ENCODE results near the gene POT1. TPM values are rescaled to one million over a fixed set of nuclear protein-coding genes. Genes with fewer than 3 reads are reported as not detected.

POT1 gene
- total and polyA plus RNA-seq, 2 of the 13 experiments (the other 11 are each of a cell fraction or from before 2014, with no cell fraction given): 21.7 to 23.4 TPM

DNA sequence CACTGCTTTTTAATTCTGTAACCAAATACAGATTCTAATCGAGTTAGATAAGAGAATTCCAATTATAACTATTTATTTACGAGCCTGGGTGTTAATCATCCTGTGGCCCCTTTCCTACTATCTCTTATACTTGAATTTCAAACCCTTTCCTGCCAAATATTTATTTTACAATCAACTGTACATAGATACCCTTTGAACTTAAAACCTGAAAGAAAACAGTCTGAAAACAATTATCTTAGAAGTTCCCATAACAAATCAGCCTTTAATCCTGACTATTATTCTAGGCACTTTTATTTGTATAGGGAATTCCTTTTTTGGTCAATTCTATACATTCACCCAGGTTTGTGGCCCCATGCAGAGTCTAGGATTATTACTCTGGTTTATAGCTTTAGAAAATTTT lies 153.5 kb downstream of the POT1 start:
- H3K4me2 ChIP-seq (ENCODE audit: low read depth, low read length): peak overlapping the region; percentile 23; the same call in 1 of the 2 replicates
- H3K4me1 ChIP-seq (ENCODE audit: insufficient read depth, low read length): peaks cover 35% of the 10 kb centered on the region
- POLR2A ChIA-PET: no interaction called here
- DNase-seq (ENCODE audit: low spot score) (peak; percentile 61), FAIRE-seq (no peak), ATAC-seq (peak; percentile 60)
- no peak overlapping the region for H3K27ac ChIP-seq (ENCODE audit: extremely low read length, insufficient read depth, low read length)
- no peak overlapping the region for H3K4me3 ChIP-seq (replicated peaks in 1 of 3; ENCODE audit: insufficient read depth in 1 of 3, low read depth in 2 of 3, low read length in 3 of 3)
- intact Hi-C loops (cut with micrococcal nuclease; ENCODE audit: unreplicated experiment): no loop called here
- no peak overlapping the region for H2AFZ ChIP-seq (ENCODE audit: low read length)
- CTCF ChIA-PET (ENCODE audit: low intra/inter-chr PET ratio, low total read pairs): no interaction called here
- H3K9ac ChIP-seq (ENCODE audit: insufficient read depth, low read depth, low read length): no peak overlapping the region
- 0% methylated on average over 2 of the region's 2 CpGs for WGBS (ENCODE audit: low lambda C conversion rate)
- H3K27me3 ChIP-seq (ENCODE audit: control insufficient read depth in 1 of 2, insufficient read depth in 2 of 2, low read length in 2 of 2): no peaks in the 10 kb centered on the region
- no peaks in the 10 kb centered on the region for H3K36me3 ChIP-seq (replicated peaks in 1 of 2; ENCODE audit: control insufficient read depth in 1 of 2, insufficient read depth in 2 of 2, low read length in 2 of 2)
- H3K79me2 ChIP-seq (ENCODE audit: insufficient read depth, low read length): no peaks in the 10 kb centered on the region
- H3K9me3 ChIP-seq (ENCODE audit: low read length): no peaks in the 10 kb centered on the region
- in situ Hi-C loops (cut with HindIII; ENCODE audit: extremely low pct_ligation_motif_present, low pct_unique_long_range_greater_than_20kb): no loop called here
- no TSS peak for BruUV-seq (replicated peaks)
- no peaks in the 10 kb centered on the region for H4K20me1 ChIP-seq (ENCODE audit: insufficient read depth, low read length)
- TF ChIP-seq KAT8 (CRISPR knock-in tag; IDR thresholded peaks at IDR 0.05) (no peak), ELF3 (CRISPR knock-in tag; IDR thresholded peaks at IDR 0.05) (0 out of 2 replicates have a peak, but pooled peaks have one; percentile 16), ZSCAN22 (CRISPR knock-in tag; IDR thresholded peaks at IDR 0.05) (no peak), RFX1 (IDR thresholded peaks at IDR 0.05) (no peak), FOXA1 (IDR thresholded peaks at IDR 0.05) (no peak), FOXA1 (CRISPR knock-in tag; IDR thresholded peaks at IDR 0.05) (0 out of 2 replicates have a peak, but pooled peaks have one; percentile 24), AHR (CRISPR knock-in tag; IDR thresholded peaks at IDR 0.05) (no peak), ZNF883 (CRISPR knock-in tag; IDR thresholded peaks at IDR 0.05; ENCODE audit: not compliant biosample characterization) (no peak), TCF12 (IDR thresholded peaks at IDR 0.05) (no peak), TCF12 (CRISPR knock-in tag; IDR thresholded peaks at IDR 0.05) (no peak), ZNF672 (CRISPR knock-in tag; IDR thresholded peaks at IDR 0.05) (no peak), PHF5A (CRISPR knock-in tag; IDR thresholded peaks at IDR 0.05; ENCODE audit: low read depth, unreplicated experiment) (no peak), PPARG (CRISPR knock-in tag; conservative IDR thresholded peaks at IDR 0.05) (peak; percentile 28; the same call in 1 of the 2 replicates), ZNF343 (CRISPR knock-in tag; IDR thresholded peaks at IDR 0.05) (no peak)
- TF ChIP-seq, protein P1, sequence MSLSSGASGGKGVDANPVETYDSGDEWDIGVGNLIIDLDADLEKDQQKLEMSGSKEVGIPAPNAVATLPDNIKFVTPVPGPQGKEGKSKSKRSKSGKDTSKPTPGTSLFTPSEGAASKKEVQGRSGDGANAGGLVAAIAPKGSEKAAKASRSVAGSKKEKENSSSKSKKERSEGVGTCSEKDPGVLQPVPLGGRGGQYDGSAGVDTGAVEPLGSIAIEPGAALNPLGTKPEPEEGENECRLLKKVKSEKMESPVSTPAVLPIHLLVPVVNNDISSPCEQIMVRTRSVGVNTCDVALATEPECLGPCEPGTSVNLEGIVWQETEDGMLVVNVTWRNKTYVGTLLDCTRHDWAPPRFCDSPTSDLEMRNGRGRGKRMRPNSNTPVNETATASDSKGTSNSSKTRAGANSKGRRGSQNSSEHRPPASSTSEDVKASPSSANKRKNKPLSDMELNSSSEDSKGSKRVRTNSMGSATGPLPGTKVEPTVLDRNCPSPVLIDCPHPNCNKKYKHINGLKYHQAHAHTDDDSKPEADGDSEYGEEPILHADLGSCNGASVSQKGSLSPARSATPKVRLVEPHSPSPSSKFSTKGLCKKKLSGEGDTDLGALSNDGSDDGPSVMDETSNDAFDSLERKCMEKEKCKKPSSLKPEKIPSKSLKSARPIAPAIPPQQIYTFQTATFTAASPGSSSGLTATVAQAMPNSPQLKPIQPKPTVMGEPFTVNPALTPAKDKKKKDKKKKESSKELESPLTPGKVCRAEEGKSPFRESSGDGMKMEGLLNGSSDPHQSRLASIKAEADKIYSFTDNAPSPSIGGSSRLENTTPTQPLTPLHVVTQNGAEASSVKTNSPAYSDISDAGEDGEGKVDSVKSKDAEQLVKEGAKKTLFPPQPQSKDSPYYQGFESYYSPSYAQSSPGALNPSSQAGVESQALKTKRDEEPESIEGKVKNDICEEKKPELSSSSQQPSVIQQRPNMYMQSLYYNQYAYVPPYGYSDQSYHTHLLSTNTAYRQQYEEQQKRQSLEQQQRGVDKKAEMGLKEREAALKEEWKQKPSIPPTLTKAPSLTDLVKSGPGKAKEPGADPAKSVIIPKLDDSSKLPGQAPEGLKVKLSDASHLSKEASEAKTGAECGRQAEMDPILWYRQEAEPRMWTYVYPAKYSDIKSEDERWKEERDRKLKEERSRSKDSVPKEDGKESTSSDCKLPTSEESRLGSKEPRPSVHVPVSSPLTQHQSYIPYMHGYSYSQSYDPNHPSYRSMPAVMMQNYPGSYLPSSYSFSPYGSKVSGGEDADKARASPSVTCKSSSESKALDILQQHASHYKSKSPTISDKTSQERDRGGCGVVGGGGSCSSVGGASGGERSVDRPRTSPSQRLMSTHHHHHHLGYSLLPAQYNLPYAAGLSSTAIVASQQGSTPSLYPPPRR (CRISPR knock-in tag; IDR thresholded peaks at IDR 0.05; ENCODE audit: borderline replicate concordance): peak; percentile 47; the same call in 1 of the 2 replicates
- TF ChIP-seq, protein P2, sequence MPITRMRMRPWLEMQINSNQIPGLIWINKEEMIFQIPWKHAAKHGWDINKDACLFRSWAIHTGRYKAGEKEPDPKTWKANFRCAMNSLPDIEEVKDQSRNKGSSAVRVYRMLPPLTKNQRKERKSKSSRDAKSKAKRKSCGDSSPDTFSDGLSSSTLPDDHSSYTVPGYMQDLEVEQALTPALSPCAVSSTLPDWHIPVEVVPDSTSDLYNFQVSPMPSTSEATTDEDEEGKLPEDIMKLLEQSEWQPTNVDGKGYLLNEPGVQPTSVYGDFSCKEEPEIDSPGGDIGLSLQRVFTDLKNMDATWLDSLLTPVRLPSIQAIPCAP (CRISPR knock-in tag; IDR thresholded peaks at IDR 0.05; ENCODE audit: low read depth): no peak
- TF ChIP-seq, protein P3, sequence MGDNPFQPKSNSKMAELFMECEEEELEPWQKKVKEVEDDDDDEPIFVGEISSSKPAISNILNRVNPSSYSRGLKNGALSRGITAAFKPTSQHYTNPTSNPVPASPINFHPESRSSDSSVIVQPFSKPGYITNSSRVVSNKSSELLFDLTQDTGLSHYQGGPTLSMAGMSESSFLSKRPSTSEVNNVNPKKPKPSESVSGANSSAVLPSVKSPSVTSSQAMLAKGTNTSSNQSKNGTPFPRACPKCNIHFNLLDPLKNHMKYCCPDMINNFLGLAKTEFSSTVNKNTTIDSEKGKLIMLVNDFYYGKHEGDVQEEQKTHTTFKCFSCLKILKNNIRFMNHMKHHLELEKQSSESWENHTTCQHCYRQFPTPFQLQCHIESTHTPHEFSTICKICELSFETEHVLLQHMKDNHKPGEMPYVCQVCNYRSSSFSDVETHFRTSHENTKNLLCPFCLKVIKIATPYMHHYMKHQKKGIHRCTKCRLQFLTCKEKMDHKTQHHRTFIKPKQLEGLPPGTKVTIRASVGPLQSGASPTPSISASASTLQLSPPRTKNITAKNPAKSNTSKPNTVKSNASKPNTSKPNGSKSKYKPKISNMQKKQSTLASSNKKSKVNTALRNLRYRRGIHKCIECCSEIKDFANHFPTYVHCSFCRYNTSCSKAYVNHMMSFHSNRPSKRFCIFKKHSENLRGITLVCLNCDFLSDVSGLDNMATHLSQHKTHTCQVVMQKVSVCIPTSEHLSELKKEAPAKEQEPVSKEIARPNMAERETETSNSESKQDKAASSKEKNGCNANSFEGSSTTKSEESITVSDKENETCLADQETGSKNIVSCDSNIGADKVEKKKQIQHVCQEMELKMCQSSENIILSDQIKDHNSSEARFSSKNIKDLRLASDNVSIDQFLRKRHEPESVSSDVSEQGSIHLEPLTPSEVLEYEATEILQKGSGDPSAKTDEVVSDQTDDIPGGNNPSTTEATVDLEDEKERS (CRISPR knock-in tag; IDR thresholded peaks at IDR 0.05): no peak
- TF ChIP-seq, protein P4, sequence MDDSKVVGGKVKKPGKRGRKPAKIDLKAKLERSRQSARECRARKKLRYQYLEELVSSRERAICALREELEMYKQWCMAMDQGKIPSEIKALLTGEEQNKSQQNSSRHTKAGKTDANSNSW (CRISPR knock-in tag; IDR thresholded peaks at IDR 0.05; ENCODE audit: borderline replicate concordance): no peak

Measured in HepG2 (cell line).